IMR-90 (cell line): Measurements from ENCODE around the gene SFT2D2. TPM values are rescaled to one million over a fixed set of nuclear protein-coding genes. Genes with fewer than 3 reads are reported as not detected.

Source experiments
- ATAC-seq: fragments of 200-7000 bp; cut with Tn5 transposase; 2 replicates; pipeline ENCODE4 v1.9.1; 2020; ENCODE audit warnings: low read depth, mild to moderate bottlenecking, moderate library complexity
- BruUV-seq: library from RNA; stranded (reverse); fragments of 400-500 nt; replicated peaks from 2 replicates; lab custom pipeline; 2021; lab: Mats Ljungman, UMichigan
- CTCF ChIA-PET: fragments of 300-600 bp; formaldehyde crosslinking; extraction: SDS; loops from one replicate; lab custom pipeline; 2021; ENCODE audit warnings: antibody characterized with exemption; lab: Yijun Ruan, JAX
- POLR2A ChIA-PET: fragments of 300-600 bp; sonication (Branson Sonifier 250); formaldehyde crosslinking; loops from one replicate; lab custom pipeline; 2022; ENCODE audit warnings: antibody characterized with exemption; ENCODE audit not compliant: unreplicated experiment; lab: Charles Lee
- DNase-seq: peaks from one replicate; pipeline ENCODE4 v3.0.0; 2013
- H2AFZ ChIP-seq: replicated peaks from 2 replicates; pipeline ENCODE3; 2013; ENCODE audit warnings: low read length, mild to moderate bottlenecking; ENCODE audit not compliant: poor library complexity
- H2AK5ac ChIP-seq: 2 replicates; pipeline ENCODE4 v1.6.1; 2013; ENCODE audit warnings: low read depth, low read length, inconsistent platforms
- H2AK9ac ChIP-seq: replicated peaks from 2 replicates; pipeline ENCODE3; 2013; ENCODE audit warnings: mild to moderate bottlenecking, low read depth, low read length, moderate library complexity; ENCODE audit not compliant: poor library complexity
- H2BK120ac ChIP-seq: 2 replicates; pipeline ENCODE4 v1.6.1; 2013; ENCODE audit warnings: low read depth, low read length, inconsistent platforms
- H2BK15ac ChIP-seq: 3 replicates; pipeline ENCODE4 v1.6.1; 2013; ENCODE audit warnings: low read depth, low read length, inconsistent platforms
- H2BK20ac ChIP-seq: 2 replicates; pipeline ENCODE4 v1.6.1; 2013; ENCODE audit warnings: low read depth, mild to moderate bottlenecking, inconsistent platforms, low read length, moderate library complexity
- H2BK5ac ChIP-seq: 2 replicates; pipeline ENCODE4 v1.6.1; 2013; ENCODE audit warnings: mild to moderate bottlenecking, low read depth, low read length, inconsistent platforms; ENCODE audit not compliant: poor library complexity, severe bottlenecking
- H3K14ac ChIP-seq: replicated peaks from 2 replicates; pipeline ENCODE4 v1.6.1; 2013; ENCODE audit warnings: low read depth, low read length, inconsistent platforms
- H3K18ac ChIP-seq: 2 replicates; pipeline ENCODE4 v1.6.1; 2013; ENCODE audit warnings: low read depth, low read length, control low read depth
- H3K23ac ChIP-seq: 2 replicates; pipeline ENCODE4 v1.6.1; 2013; ENCODE audit warnings: low read depth, low read length, inconsistent platforms
- H3K27ac ChIP-seq: 2 replicates; pipeline ENCODE4 v1.5.1; 2013; ENCODE audit warnings: mild to moderate bottlenecking, control low read depth, low read length; ENCODE audit not compliant: insufficient read depth
- H3K27me3 ChIP-seq: 2 replicates; pipeline ENCODE4 v1.6.1; 2013; ENCODE audit warnings: low read length; ENCODE audit not compliant: control insufficient read depth, insufficient read depth
- H3K36me3 ChIP-seq: 2 replicates; pipeline ENCODE4 v1.6.1; 2013; ENCODE audit warnings: low read length, mixed read lengths; ENCODE audit not compliant: control insufficient read depth, insufficient read depth
- H3K4ac ChIP-seq: 2 replicates; pipeline ENCODE4 v1.6.1; 2013; ENCODE audit warnings: low read depth, low read length, inconsistent platforms
- H3K4me1 ChIP-seq: 2 replicates; pipeline ENCODE4 v1.6.1; 2013; ENCODE audit warnings: low read length, mixed read lengths; ENCODE audit not compliant: control insufficient read depth, insufficient read depth
- H3K4me2 ChIP-seq: 2 replicates; pipeline ENCODE4 v1.6.1; 2013; ENCODE audit warnings: low read depth, mild to moderate bottlenecking, control low read depth, low read length, moderate library complexity
- H3K4me3 ChIP-seq: 2 replicates; pipeline ENCODE4 v1.5.1; 2013; ENCODE audit warnings: low read depth, mild to moderate bottlenecking, control low read depth, low read length, moderate library complexity; ENCODE audit not compliant: insufficient read depth
- H3K56ac ChIP-seq: 2 replicates; pipeline ENCODE4 v1.6.1; 2013; ENCODE audit warnings: low read length, inconsistent platforms; ENCODE audit not compliant: insufficient read depth; ENCODE audit errors: extremely low read depth
- H3K79me1 ChIP-seq, 2 experiments: 2 replicates each; pipeline ENCODE4 v1.6.1; 2013; ENCODE audit warnings: low read length in 2 of 2, inconsistent platforms in 1 of 2, low read depth in 1 of 2
- H3K9ac ChIP-seq: 2 replicates; pipeline ENCODE4 v1.6.1; 2013; ENCODE audit warnings: low read depth, low read length, control low read depth
- H3K9me1 ChIP-seq: 2 replicates; pipeline ENCODE4 v1.6.1; 2013; ENCODE audit warnings: low read length, inconsistent platforms; ENCODE audit not compliant: insufficient read depth
- H3K9me3 ChIP-seq: 2 replicates; pipeline ENCODE4 v1.6.1; 2013; ENCODE audit warnings: low read length; ENCODE audit not compliant: control insufficient read depth, insufficient read depth
- H4K20me1 ChIP-seq: 2 replicates; pipeline ENCODE4 v1.6.1; 2013; ENCODE audit warnings: low read length, inconsistent platforms; ENCODE audit not compliant: insufficient read depth
- H4K5ac ChIP-seq: 2 replicates; pipeline ENCODE4 v1.6.1; 2013; ENCODE audit warnings: mild to moderate bottlenecking, low read depth, low read length, control low read depth
- H4K8ac ChIP-seq, 2 experiments: 2 replicates each; pipeline ENCODE4 v1.6.1; 2013; ENCODE audit warnings: low read depth in 2 of 2, low read length in 2 of 2, control low read depth in 1 of 2, inconsistent platforms in 1 of 2
- H4K91ac ChIP-seq: 2 replicates; pipeline ENCODE4 v1.6.1; 2013; ENCODE audit warnings: low read depth, low read length, inconsistent platforms; ENCODE audit not compliant: insufficient read depth
- BHLHE40 ChIP-seq: fragments of 150-350 bp; IDR thresholded peaks from 2 replicates; pipeline ENCODE4 v1.6.1; 2016; ENCODE audit warnings: mild to moderate bottlenecking, low read depth, low read length
- CEBPB ChIP-seq: IDR thresholded peaks from 2 replicates; pipeline ENCODE4 v1.6.1; 2012; ENCODE audit warnings: low read depth, low read length, improper control_type of control experiment
- CHD1 ChIP-seq: IDR thresholded peaks from 2 replicates; pipeline ENCODE4 v1.6.1; 2012; ENCODE audit warnings: low read depth, low read length, improper control_type of control experiment
- FOS ChIP-seq: fragments of 150-350 bp; IDR thresholded peaks from 2 replicates; pipeline ENCODE4 v1.6.1; 2016; ENCODE audit warnings: low read depth, low read length
- MAFK ChIP-seq: IDR thresholded peaks from 2 replicates; pipeline ENCODE4 v1.6.1; 2012; ENCODE audit warnings: low read depth, low read length, improper control_type of control experiment
- MAZ ChIP-seq: IDR thresholded peaks from 2 replicates; pipeline ENCODE4 v1.6.1; 2012; ENCODE audit warnings: low read depth, mild to moderate bottlenecking, low read length, improper control_type of control experiment, moderate library complexity, borderline replicate concordance
- MXI1 ChIP-seq: IDR thresholded peaks from 2 replicates; pipeline ENCODE4 v1.6.1; 2012; ENCODE audit warnings: low read depth, mild to moderate bottlenecking, low read length, moderate library complexity, borderline replicate concordance
- NFE2L2 ChIP-seq: fragments of 150-350 bp; IDR thresholded peaks from 2 replicates; pipeline ENCODE4 v1.6.1; 2016; ENCODE audit warnings: low read depth, mild to moderate bottlenecking, low read length
- POLR2A ChIP-seq: IDR thresholded peaks from 2 replicates; pipeline ENCODE4 v1.6.1; 2012; ENCODE audit warnings: mild to moderate bottlenecking, low read depth, low read length
- RAD21 ChIP-seq: IDR thresholded peaks from 2 replicates; pipeline ENCODE4 v1.6.1; 2012; ENCODE audit warnings: low read length, improper control_type of control experiment
- RCOR1 ChIP-seq: IDR thresholded peaks from 2 replicates; pipeline ENCODE4 v1.6.1; 2012; ENCODE audit warnings: mild to moderate bottlenecking, low read length, improper control_type of control experiment; ENCODE audit not compliant: insufficient replicate concordance
- RFX5 ChIP-seq: IDR thresholded peaks from 2 replicates; pipeline ENCODE4 v1.8.0; 2012; ENCODE audit warnings: low read depth, mild to moderate bottlenecking, low read length, moderate library complexity
- SMC3 ChIP-seq: fragments of 150-350 bp; IDR thresholded peaks from 2 replicates; pipeline ENCODE4 v1.6.1; 2016; ENCODE audit warnings: low read depth, mild to moderate bottlenecking, antibody characterized with exemption, low read length, moderate library complexity
- WGBS, 2 experiments: methylation state at CpG; one replicate each; pipeline versions ENCODE4 v1.1.5 to v1.1.7; 2013; ENCODE audit warnings: missing lambda C conversion rate in 2 of 2; ENCODE audit not compliant: insufficient read length in 1 of 2; ENCODE audit errors: extremely low coverage in 2 of 2; 5-methylcytosine and 5-hydroxymethylcytosine counted together
- dilution Hi-C: fragments of 300-500 bp; cut with HindIII; formaldehyde crosslinking; loops from one replicate; pipeline ENCODE4 v1.14.3; 2018; ENCODE audit warnings: low sequenced_read_pairs; ENCODE audit not compliant: unreplicated experiment
- in situ Hi-C: fragments of 300-500 bp; cut with MboI; formaldehyde crosslinking; loops from 3 replicates; pipeline ENCODE4 v1.14.3; 2019; ENCODE audit warnings: low sequenced_read_pairs, inconsistent platforms, mixed read lengths
- intact Hi-C: fragments of 100-400 bp; cut with micrococcal nuclease; formaldehyde crosslinking; loops from 2 replicates; pipeline ENCODE4 v1.10.0; 2022
- polyA plus RNA-seq, 3 experiments: library from polyadenylated mRNA; depleted of rRNA; stranded (reverse); fragments of >200 nt; gene quantifications; 2 replicates each; pipeline ENCODE4 v1.2.3, GENCODE V29; 2012; ENCODE audit warnings: low replicate concordance in 1 of 3
- total RNA-seq: library from RNA; depleted of rRNA; stranded (reverse); fragments of >200 nt; gene quantifications from 2 replicates; pipeline ENCODE4 v1.2.3, GENCODE V29; 2012
- TF ChIP-seq, protein P1 (sequence below): conservative IDR thresholded peaks from 2 replicates; pipeline ENCODE4 v1.5.1; 2012; ENCODE audit warnings: mild to moderate bottlenecking, low read depth, low read length, improper control_type of control experiment
- TF ChIP-seq, protein P2 (sequence below): fragments of 150-350 bp; IDR thresholded peaks from 2 replicates; pipeline ENCODE4 v1.6.1; 2016; ENCODE audit warnings: low read depth, mild to moderate bottlenecking, low read length, moderate library complexity, borderline replicate concordance
- TF ChIP-seq, protein P3 (sequence below): fragments of 150-350 bp; IDR thresholded peaks from 2 replicates; pipeline ENCODE4 v1.6.1; 2017; ENCODE audit warnings: mild to moderate bottlenecking, antibody characterized with exemption, low read length, low read depth

SFT2D2 gene
- total and polyA plus RNA-seq, 2 of the 4 experiments (the other 2 are of a cell fraction) = 11.1 to 37.6 TPM

DNA sequence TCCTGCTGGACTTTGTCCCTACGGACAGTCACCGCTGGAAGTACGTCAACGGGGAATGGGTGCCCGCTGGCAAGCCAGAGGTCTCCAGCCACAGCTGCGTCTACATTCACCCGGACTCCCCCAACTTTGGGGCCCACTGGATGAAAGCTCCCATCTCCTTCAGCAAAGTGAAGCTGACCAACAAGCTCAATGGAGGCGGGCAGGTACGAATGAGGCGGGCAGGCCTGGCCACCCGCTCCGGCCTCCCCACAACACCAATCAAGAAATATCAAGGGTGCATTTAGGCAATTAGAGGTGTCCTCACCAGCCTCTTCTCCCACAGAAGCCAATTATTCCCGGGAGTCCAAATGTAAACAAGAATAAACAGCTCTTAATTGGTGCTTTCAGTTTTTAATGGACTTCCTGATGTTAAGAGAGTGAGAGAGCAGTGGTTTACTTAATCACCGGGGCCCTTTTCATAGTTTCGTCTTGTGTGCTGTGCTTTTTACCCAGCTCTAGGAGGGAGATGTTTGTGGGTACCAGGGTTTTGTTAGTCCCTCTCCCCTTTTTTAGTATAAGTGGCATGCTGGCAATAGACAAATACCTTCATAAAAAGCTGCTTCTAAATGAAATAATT lies 65.5 kb downstream of the SFT2D2 start:
- no peak overlapping the region for H3K4me3 ChIP-seq
- no peak overlapping the region for H2BK120ac ChIP-seq
- no peak overlapping the region for H3K9ac ChIP-seq
- no peaks in the 10 kb centered on the region for H3K79me1 ChIP-seq
- 98% methylated on average over 7 of the region's 15 CpGs; no CpG with 5 or more reads in 1 of the 2 experiments for WGBS, 2 experiments
- no peak overlapping the region for H2AK9ac ChIP-seq
- no peaks in the 10 kb centered on the region for H3K27me3 ChIP-seq
- no peak overlapping the region for H3K23ac ChIP-seq
- H2BK5ac ChIP-seq = no peak overlapping the region
- no peak overlapping the region for H2AFZ ChIP-seq
- no peak overlapping the region for H2BK15ac ChIP-seq
- BruUV-seq = no TSS peak
- no peak overlapping the region for H4K5ac ChIP-seq
- H3K36me3 ChIP-seq = no peaks in the 10 kb centered on the region
- in situ Hi-C loops = no loop called here
- no peak for ATAC-seq
- H3K4me1 ChIP-seq = peaks cover 4% of the 10 kb centered on the region; the same call in 1 of the 2 replicates
- POLR2A ChIA-PET = no interaction called here
- dilution Hi-C loops = no loop called here
- no peak overlapping the region for H3K18ac ChIP-seq
- intact Hi-C loops = no loop called here
- H4K20me1 ChIP-seq = no peaks in the 10 kb centered on the region
- H4K91ac ChIP-seq = no peak overlapping the region
- H4K8ac ChIP-seq = no peak overlapping the region
- no peak overlapping the region for H2AK5ac ChIP-seq
- H3K9me1 ChIP-seq = no peaks in the 10 kb centered on the region
- TF ChIP-seq RCOR1 = no peak
- no peak for TF ChIP-seq BHLHE40
- TF ChIP-seq NFE2L2 = no peak
- TF ChIP-seq, protein P1, sequence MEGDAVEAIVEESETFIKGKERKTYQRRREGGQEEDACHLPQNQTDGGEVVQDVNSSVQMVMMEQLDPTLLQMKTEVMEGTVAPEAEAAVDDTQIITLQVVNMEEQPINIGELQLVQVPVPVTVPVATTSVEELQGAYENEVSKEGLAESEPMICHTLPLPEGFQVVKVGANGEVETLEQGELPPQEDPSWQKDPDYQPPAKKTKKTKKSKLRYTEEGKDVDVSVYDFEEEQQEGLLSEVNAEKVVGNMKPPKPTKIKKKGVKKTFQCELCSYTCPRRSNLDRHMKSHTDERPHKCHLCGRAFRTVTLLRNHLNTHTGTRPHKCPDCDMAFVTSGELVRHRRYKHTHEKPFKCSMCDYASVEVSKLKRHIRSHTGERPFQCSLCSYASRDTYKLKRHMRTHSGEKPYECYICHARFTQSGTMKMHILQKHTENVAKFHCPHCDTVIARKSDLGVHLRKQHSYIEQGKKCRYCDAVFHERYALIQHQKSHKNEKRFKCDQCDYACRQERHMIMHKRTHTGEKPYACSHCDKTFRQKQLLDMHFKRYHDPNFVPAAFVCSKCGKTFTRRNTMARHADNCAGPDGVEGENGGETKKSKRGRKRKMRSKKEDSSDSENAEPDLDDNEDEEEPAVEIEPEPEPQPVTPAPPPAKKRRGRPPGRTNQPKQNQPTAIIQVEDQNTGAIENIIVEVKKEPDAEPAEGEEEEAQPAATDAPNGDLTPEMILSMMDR = no peak
- no peak for TF ChIP-seq CHD1
- TF ChIP-seq MAFK = no peak
- no peak for TF ChIP-seq RFX5
- TF ChIP-seq SMC3 = no peak
- TF ChIP-seq, protein P2, sequence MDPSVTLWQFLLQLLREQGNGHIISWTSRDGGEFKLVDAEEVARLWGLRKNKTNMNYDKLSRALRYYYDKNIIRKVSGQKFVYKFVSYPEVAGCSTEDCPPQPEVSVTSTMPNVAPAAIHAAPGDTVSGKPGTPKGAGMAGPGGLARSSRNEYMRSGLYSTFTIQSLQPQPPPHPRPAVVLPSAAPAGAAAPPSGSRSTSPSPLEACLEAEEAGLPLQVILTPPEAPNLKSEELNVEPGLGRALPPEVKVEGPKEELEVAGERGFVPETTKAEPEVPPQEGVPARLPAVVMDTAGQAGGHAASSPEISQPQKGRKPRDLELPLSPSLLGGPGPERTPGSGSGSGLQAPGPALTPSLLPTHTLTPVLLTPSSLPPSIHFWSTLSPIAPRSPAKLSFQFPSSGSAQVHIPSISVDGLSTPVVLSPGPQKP = no peak
- no peak for TF ChIP-seq POLR2A
- no peak for TF ChIP-seq CEBPB
- TF ChIP-seq, protein P3, sequence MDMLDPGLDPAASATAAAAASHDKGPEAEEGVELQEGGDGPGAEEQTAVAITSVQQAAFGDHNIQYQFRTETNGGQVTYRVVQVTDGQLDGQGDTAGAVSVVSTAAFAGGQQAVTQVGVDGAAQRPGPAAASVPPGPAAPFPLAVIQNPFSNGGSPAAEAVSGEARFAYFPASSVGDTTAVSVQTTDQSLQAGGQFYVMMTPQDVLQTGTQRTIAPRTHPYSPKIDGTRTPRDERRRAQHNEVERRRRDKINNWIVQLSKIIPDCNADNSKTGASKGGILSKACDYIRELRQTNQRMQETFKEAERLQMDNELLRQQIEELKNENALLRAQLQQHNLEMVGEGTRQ = no peak
- no peak for TF ChIP-seq FOS
- no peak for TF ChIP-seq RAD21
- no peak for TF ChIP-seq MXI1
- TF ChIP-seq MAZ = no peak
- no peak for DNase-seq
- CTCF ChIA-PET = interaction anchor here (0.9 to 1.2 kb wide), 2 partner anchors 9 to 11 kb away, joined by 3 read pairs; no protein-coding TSS in a partner anchor
- H3K27ac ChIP-seq = no peak overlapping the region
- H3K56ac ChIP-seq = no peak overlapping the region
- H3K14ac ChIP-seq = no peak overlapping the region
- H2BK20ac ChIP-seq = no peak overlapping the region
- no peaks in the 10 kb centered on the region for H3K9me3 ChIP-seq
- H3K4me2 ChIP-seq = no peak overlapping the region
- H3K4ac ChIP-seq = no peak overlapping the region
